SH-SY5Y (cell line): ENCODE data around the gene MGAT4A.

Experiments
- GATA2 ChIP-seq: IDR thresholded peaks from 2 replicates; pipeline ENCODE4 v1.6.1; 2011; ENCODE audit warnings: mild to moderate bottlenecking, low read depth, low read length
- GATA3 ChIP-seq: IDR thresholded peaks from 2 replicates; pipeline ENCODE4 v1.6.1; 2011; ENCODE audit warnings: low read depth, mild to moderate bottlenecking, low read length, moderate library complexity

DNA sequence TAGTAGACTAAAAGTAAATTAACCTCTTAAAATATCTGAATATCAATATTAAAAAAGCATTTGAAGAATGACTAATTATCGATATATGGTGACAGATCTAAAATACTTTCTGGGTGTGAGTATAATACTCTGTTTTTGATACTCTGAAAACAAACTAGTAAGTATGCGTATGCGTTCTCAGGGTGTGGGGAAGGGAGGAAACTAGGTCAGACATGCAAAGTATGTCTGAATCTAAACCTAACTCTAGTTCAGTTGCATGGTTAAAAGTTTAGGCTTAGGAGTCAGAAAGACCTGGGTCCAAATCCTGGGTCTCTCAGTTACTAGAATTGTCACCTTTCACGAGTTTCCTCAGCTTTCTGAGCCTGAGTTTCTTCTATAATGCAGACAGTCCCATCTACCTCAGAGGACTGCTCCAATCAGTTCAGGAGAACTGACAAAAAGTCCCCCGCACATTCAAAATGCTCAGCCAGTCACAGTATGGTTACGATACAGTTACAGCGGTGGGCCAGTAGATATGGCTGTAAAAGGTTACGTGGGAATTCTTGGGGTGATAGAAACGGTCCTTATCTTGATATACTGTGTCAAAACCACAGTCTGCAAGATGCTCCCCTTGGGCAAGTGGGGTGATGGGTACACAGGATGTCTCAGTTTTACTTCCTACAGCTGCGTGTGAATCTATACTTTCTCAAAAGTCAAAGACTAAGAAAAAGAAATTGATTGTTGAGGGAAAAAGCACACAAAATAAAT, 93.4 kb downstream of the MGAT4A start:
- TF ChIP-seq GATA2 (no peak), GATA3 (no peak)
